MG63 (cell line): ENCODE results near the gene CYB561D1. TPM values are rescaled to one million over a fixed set of nuclear protein-coding genes. Genes with fewer than 3 reads are reported as not detected.

Experiments used
- DNase-seq: peaks from one replicate; pipeline ENCODE4 v3.0.0-alpha.2; 2020
- H3K27me3 ChIP-seq: fragments of 250-450 bp; sonication (Bioruptor Pico); 2 replicates; pipeline ENCODE4 v1.5.1; 2020; ENCODE audit warnings: mild to moderate bottlenecking, moderate library complexity
- H3K36me3 ChIP-seq: fragments of 250-450 bp; sonication (Bioruptor Pico); 2 replicates; pipeline ENCODE4 v1.5.1; 2020; ENCODE audit warnings: mild to moderate bottlenecking, moderate library complexity
- H3K4me3 ChIP-seq: fragments of 250-450 bp; sonication (Bioruptor Pico); 2 replicates; pipeline ENCODE4 v1.5.1; 2020; ENCODE audit warnings: mild to moderate bottlenecking, moderate library complexity
- H3K9me3 ChIP-seq: fragments of 250-450 bp; sonication (Bioruptor Pico); 2 replicates; pipeline ENCODE4 v1.5.1; 2020; ENCODE audit warnings: mild to moderate bottlenecking, moderate library complexity
- total RNA-seq: library from RNA; depleted of rRNA; stranded (reverse); fragments of >200 nt; shearing (Covaris generic); gene quantifications from 2 replicates; pipeline ENCODE4 v1.2.3, GENCODE V29; 2014; ENCODE audit warnings: low replicate concordance

The CYB561D1 gene
- total RNA-seq, 1 experiment from 2014 or later: 6.7 TPM

- no peak for DNase-seq
- Histone ChIP-seq H3K9me3 (no peaks in the 10 kb centered on the region), H3K27me3 (no peaks in the 10 kb centered on the region), H3K36me3 (peaks cover 64% of the 10 kb centered on the region), H3K4me3 (no peak overlapping the region)
Measured at GRCh38 chr1:109490934-109491302, 3.0 kb upstream of the CYB561D1 start.

GRCh38 chr1:109491372-109491771 lies 2.5 kb upstream of the CYB561D1 start:
- Histone ChIP-seq H3K36me3 (peaks cover 64% of the 10 kb centered on the region), H3K9me3 (no peaks in the 10 kb centered on the region), H3K4me3 (no peak overlapping the region), H3K27me3 (no peaks in the 10 kb centered on the region)
- no peak for DNase-seq

GRCh38 chr1:109492779-109493178 lies 1.1 kb upstream of the CYB561D1 start:
- no peaks in the 10 kb centered on the region for H3K9me3 ChIP-seq
- H3K27me3 ChIP-seq: no peaks in the 10 kb centered on the region
- H3K36me3 ChIP-seq: peaks cover 65% of the 10 kb centered on the region
- H3K4me3 ChIP-seq: no peak overlapping the region
- DNase-seq: no peak

- no peak for DNase-seq
- H3K36me3 ChIP-seq: peaks cover 65% of the 10 kb centered on the region
- H3K9me3 ChIP-seq: no peaks in the 10 kb centered on the region
- no peaks in the 10 kb centered on the region for H3K27me3 ChIP-seq
- H3K4me3 ChIP-seq: no peak overlapping the region
Measured at GRCh38 chr1:109493227-109493626, 667 bp upstream of the CYB561D1 start.

- no peak for DNase-seq
- Histone ChIP-seq H3K36me3 (peaks cover 62% of the 10 kb centered on the region), H3K27me3 (no peaks in the 10 kb centered on the region), H3K9me3 (no peaks in the 10 kb centered on the region), H3K4me3 (no peak overlapping the region)
Measured at GRCh38 chr1:109495738-109496137, 1.8 kb downstream of the CYB561D1 start.

- H3K36me3 ChIP-seq: peaks cover 57% of the 10 kb centered on the region
- no peak for DNase-seq
- H3K9me3 ChIP-seq: no peaks in the 10 kb centered on the region
- H3K27me3 ChIP-seq: no peaks in the 10 kb centered on the region
- H3K4me3 ChIP-seq: no peak overlapping the region
Measured at GRCh38 chr1:109497449-109498160, 3.7 kb downstream of the CYB561D1 start.

- Histone ChIP-seq H3K4me3 (no peak overlapping the region), H3K9me3 (no peaks in the 10 kb centered on the region), H3K36me3 (peaks cover 61% of the 10 kb centered on the region), H3K27me3 (no peaks in the 10 kb centered on the region)
- peak; percentile 47 for DNase-seq
Measured at GRCh38 chr1:109498161-109498801, 4.4 kb downstream of the CYB561D1 start.

GRCh38 chr1:109499081-109499480 lies 5.2 kb downstream of the CYB561D1 start:
- peaks cover 61% of the 10 kb centered on the region for H3K36me3 ChIP-seq
- no peaks in the 10 kb centered on the region for H3K9me3 ChIP-seq
- no peaks in the 10 kb centered on the region for H3K27me3 ChIP-seq
- no peak overlapping the region for H3K4me3 ChIP-seq
- DNase-seq: no peak

GRCh38 chr1:109499661-109500536 lies 6.0 kb downstream of the CYB561D1 start:
- H3K36me3 ChIP-seq: peaks cover 61% of the 10 kb centered on the region
- no peaks in the 10 kb centered on the region for H3K9me3 ChIP-seq
- no peaks in the 10 kb centered on the region for H3K27me3 ChIP-seq
- no peak overlapping the region for H3K4me3 ChIP-seq
- DNase-seq: peak; percentile 53

- DNase-seq: no peak
- H3K4me3 ChIP-seq: no peak overlapping the region
- H3K9me3 ChIP-seq: no peaks in the 10 kb centered on the region
- no peaks in the 10 kb centered on the region for H3K27me3 ChIP-seq
- peaks cover 53% of the 10 kb centered on the region for H3K36me3 ChIP-seq
Measured at GRCh38 chr1:109500941-109501381, 7.1 kb downstream of the CYB561D1 start.

- Histone ChIP-seq H3K36me3 (peaks cover 45% of the 10 kb centered on the region), H3K4me3 (no peak overlapping the region), H3K27me3 (no peaks in the 10 kb centered on the region), H3K9me3 (no peaks in the 10 kb centered on the region)
- no peak for DNase-seq
Measured at GRCh38 chr1:109501644-109502363, 7.9 kb downstream of the CYB561D1 start.

- Histone ChIP-seq H3K4me3 (no peak overlapping the region), H3K9me3 (no peaks in the 10 kb centered on the region), H3K36me3 (peaks cover 39% of the 10 kb centered on the region), H3K27me3 (no peaks in the 10 kb centered on the region)
- DNase-seq: no peak
Measured at GRCh38 chr1:109502364-109502851, 8.5 kb downstream of the CYB561D1 start.

- H3K36me3 ChIP-seq: peaks cover 26% of the 10 kb centered on the region
Measured at GRCh38 chr1:109503935-109504334, 10.0 kb downstream of the CYB561D1 start.

GRCh38 chr1:109504974-109505373 lies 11.1 kb downstream of the CYB561D1 start:
- Histone ChIP-seq H3K36me3 (peaks cover 22% of the 10 kb centered on the region), H3K9me3 (no peaks in the 10 kb centered on the region), H3K4me3 (no peak overlapping the region), H3K27me3 (peaks cover 1% of the 10 kb centered on the region)
- DNase-seq: no peak

More at GRCh38 chr1:109503935-109504334, 10.0 kb downstream of the CYB561D1 start:
- H3K4me3 ChIP-seq: no peak overlapping the region
- H3K9me3 ChIP-seq: no peaks in the 10 kb centered on the region
- DNase-seq: no peak
- H3K27me3 ChIP-seq: no peaks in the 10 kb centered on the region; the same call in 1 of the 2 replicates

GRCh38 chr1:109508001-109508872 lies 14.3 kb downstream of the CYB561D1 start:
- Histone ChIP-seq H3K9me3 (no peaks in the 10 kb centered on the region), H3K4me3 (no peak overlapping the region), H3K27me3 (peaks cover 16% of the 10 kb centered on the region), H3K36me3 (no peaks in the 10 kb centered on the region)
- no peak for DNase-seq

- H3K4me3 ChIP-seq: no peak overlapping the region
- no peak for DNase-seq
- H3K36me3 ChIP-seq: no peaks in the 10 kb centered on the region
- H3K9me3 ChIP-seq: no peaks in the 10 kb centered on the region
- peaks cover 16% of the 10 kb centered on the region for H3K27me3 ChIP-seq
Measured at GRCh38 chr1:109508873-109509175, 14.9 kb downstream of the CYB561D1 start.
